ENCODE results near the gene LAP3. TPM values are rescaled to one million over a fixed set of nuclear protein-coding genes. Genes with fewer than 3 reads are reported as not detected.

Gene LAP3
- total and polyA plus RNA-seq, 12 donors, result 21.9 to 222 (median 64.4) TPM

DNA sequence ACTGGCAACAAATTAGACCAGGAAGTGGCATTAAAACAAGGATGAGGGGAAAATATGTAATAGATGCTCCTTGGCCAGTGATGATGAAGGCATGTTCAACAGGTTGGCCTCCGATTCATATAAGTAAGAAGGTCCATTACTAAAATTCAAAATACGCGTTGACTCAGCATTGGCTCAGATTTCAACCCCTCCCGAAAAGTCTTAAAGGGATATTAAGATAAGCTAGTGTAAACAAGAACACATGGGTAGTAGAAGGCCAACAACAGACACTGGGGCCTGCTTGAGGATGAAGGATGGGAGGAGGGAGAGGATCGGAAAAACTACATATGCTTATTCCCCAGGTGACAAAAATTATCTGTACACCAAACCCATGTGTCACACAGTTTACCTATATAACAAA is 19.1 kb upstream of the LAP3 start:
- Histone ChIP-seq H3K27me3 (peaks cover 0 to 19% (median 0%) of the 10 kb centered on the region in 7 donors), H3K4me3 (no peak overlapping the region), H3K4me1 (no peaks in the 10 kb centered on the region), H3K27ac (no peak overlapping the region), H3K36me3 (no peaks in the 10 kb centered on the region), H3K9me3 (no peaks in the 10 kb centered on the region)
- TF ChIP-seq, protein P1, sequence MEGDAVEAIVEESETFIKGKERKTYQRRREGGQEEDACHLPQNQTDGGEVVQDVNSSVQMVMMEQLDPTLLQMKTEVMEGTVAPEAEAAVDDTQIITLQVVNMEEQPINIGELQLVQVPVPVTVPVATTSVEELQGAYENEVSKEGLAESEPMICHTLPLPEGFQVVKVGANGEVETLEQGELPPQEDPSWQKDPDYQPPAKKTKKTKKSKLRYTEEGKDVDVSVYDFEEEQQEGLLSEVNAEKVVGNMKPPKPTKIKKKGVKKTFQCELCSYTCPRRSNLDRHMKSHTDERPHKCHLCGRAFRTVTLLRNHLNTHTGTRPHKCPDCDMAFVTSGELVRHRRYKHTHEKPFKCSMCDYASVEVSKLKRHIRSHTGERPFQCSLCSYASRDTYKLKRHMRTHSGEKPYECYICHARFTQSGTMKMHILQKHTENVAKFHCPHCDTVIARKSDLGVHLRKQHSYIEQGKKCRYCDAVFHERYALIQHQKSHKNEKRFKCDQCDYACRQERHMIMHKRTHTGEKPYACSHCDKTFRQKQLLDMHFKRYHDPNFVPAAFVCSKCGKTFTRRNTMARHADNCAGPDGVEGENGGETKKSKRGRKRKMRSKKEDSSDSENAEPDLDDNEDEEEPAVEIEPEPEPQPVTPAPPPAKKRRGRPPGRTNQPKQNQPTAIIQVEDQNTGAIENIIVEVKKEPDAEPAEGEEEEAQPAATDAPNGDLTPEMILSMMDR (IDR thresholded peaks at IDR 0.05), result no peak
- WGBS, 2 donors, result 67 to 72% methylated on average over 5 of the region's 5 CpGs
- DNase-seq (no peak), ATAC-seq (no peak)
- intact Hi-C loops (cut with DNase I), result loop anchor here in 2 of 10 donors (10.0 kb wide), 2 partner anchors 1017 to 1037 kb away; no protein-coding TSS in a partner anchor

- no peaks in the 10 kb centered on the region for H3K36me3 ChIP-seq
- DNase-seq (no peak), ATAC-seq (no peak)
- H3K9me3 ChIP-seq, result no peaks in the 10 kb centered on the region
- H3K27ac ChIP-seq, result no peak overlapping the region
- H3K4me1 ChIP-seq, result no peaks in the 10 kb centered on the region
- peaks cover 0 to 16% (median 0%) of the 10 kb centered on the region in 7 donors for H3K27me3 ChIP-seq
- intact Hi-C loops (cut with DNase I), result loop anchor here in 2 of 10 donors (10.0 kb wide), 2 partner anchors 1016 to 1036 kb away; no protein-coding TSS in a partner anchor
- 91 to 93% methylated on average over 4 of the region's 4 CpGs for WGBS, 2 donors
- TF ChIP-seq, protein P1 (IDR thresholded peaks at IDR 0.05), result no peak
- no peak overlapping the region for H3K4me3 ChIP-seq
These were observed 17.9 kb upstream of the LAP3 start for GRCh38 chr4:17558941-17559708.

DNA sequence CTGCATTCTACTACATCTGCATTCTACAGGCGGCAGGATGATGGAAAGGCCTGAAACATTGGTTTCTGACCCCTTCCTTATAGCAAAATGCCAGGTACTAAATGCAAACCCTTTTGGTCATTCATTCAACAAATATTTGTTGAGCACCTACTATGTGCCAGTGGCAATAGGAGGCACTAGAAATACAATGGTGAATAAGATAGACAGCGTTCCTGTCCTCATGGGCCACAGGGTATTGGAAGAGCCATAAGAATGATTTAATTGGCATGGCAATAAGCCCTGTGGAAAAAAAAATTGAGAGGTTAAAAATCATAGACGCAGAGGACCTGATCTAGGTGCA is 17.3 kb upstream of the LAP3 start:
- Histone ChIP-seq H3K4me1 (no peaks in the 10 kb centered on the region), H3K36me3 (no peaks in the 10 kb centered on the region), H3K9me3 (no peaks in the 10 kb centered on the region), H3K27me3 (peaks cover 0 to 16% (median 0%) of the 10 kb centered on the region in 7 donors), H3K4me3 (no peak overlapping the region), H3K27ac (no peak overlapping the region)
- WGBS, 2 donors, result 91 to 93% methylated on average over 3 of the region's 3 CpGs
- ATAC-seq (no peak), DNase-seq (no peak)
- intact Hi-C loops (cut with DNase I), result loop anchor here in 3 of 10 donors (5.0 to 10.0 kb wide), 3 partner anchors 68 to 1035 kb away; no protein-coding TSS in a partner anchor
- TF ChIP-seq, protein P1 (IDR thresholded peaks at IDR 0.05), result no peak

- Histone ChIP-seq H3K4me1 (no peaks in the 10 kb centered on the region), H3K36me3 (no peaks in the 10 kb centered on the region), H3K4me3 (no peak overlapping the region), H3K27ac (no peak overlapping the region), H3K9me3 (no peaks in the 10 kb centered on the region), H3K27me3 (peaks cover 0 to 12% (median 0%) of the 10 kb centered on the region in 7 donors)
- TF ChIP-seq, protein P1 (IDR thresholded peaks at IDR 0.05), result no peak
- DNase-seq (no peak), ATAC-seq (no peak)
- 88 to 89% methylated on average over 6 of the region's 6 CpGs for WGBS, 2 donors
- intact Hi-C loops (cut with DNase I), result loop anchor here in 1 of 10 donors (5.0 kb wide), 1 partner anchor 67 kb away; no protein-coding TSS in a partner anchor
These were observed 16.8 kb upstream of the LAP3 start for GRCh38 chr4:17560065-17560673.
